Measurements from ENCODE around the gene FOXL3. TPM values are rescaled to one million over a fixed set of nuclear protein-coding genes. Genes with fewer than 3 reads are reported as not detected.

Gene FOXL3
- not detected for total RNA-seq (2021; ENCODE audit: unreplicated experiment)
- not detected for polyA plus RNA-seq (2012; ENCODE audit: insufficient read length)
- Bru-seq, nascent RNA: not detected
- BruChase-seq, experiment 1, labeled RNA remaining after a 2-hour chase: not detected
- BruChase-seq, experiment 2, labeled RNA remaining after a 6-hour chase: not detected
- long read RNA-seq: 0 reads

DNA sequence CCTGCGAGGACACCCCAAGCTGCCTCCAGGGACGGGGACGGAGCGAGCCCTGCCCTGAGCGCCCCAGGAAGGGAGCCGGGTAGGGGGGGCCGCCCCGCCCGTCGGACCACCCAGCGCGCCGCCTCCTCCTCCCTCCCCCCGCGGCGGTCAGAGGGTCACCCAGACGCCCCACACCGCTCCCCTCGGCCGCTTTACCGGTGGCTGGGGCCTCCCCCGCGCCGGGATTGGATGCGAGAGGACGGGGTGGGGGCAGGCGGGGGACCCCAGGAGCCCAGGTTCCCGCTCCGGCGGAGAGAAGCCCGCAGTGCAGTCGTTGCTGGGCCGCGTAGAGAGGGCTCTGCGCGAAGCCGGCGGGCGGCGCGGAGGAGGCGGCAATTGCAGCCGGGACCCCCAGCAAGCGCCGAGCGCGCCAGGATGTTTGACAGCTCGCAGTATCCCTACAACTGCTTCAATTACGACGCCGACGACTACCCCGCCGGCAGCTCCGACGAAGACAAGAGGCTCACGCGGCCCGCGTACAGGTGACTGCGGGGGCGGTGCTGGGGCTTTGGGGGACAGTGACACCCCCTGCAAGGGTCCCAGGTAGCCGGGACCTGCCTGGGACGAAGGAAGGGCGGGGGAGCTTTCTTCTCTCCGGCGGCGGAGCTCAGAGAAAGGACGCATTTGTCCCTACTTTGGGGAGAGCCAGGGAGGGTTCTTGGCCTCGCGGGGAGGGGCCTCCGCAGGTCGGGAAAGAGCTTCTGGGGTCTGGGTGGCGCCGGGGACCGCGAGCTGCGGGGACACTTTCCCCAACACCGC is at the start of gene FOXL3:
Gene FOXL3 (plus strand): TSS at position 415 of the 798 bp plus-strand sequence. CDS start 0 bp downstream, at position 415.
- DNase-seq (ENCODE audit: low read depth, low spot score) (no peak), ATAC-seq (no peak)
- no peak for TF ChIP-seq POLR2AphosphoS5 (IDR thresholded peaks at IDR 0.05; ENCODE audit: low read depth, low read length)
- TF ChIP-seq TCF7L2 (IDR thresholded peaks at IDR 0.05; ENCODE audit: low read depth, low read length): no peak
- TF ChIP-seq SIN3A (IDR thresholded peaks at IDR 0.05; ENCODE audit: borderline replicate concordance, insufficient read depth, low read depth, low read length): no peak
- TF ChIP-seq, protein P1, sequence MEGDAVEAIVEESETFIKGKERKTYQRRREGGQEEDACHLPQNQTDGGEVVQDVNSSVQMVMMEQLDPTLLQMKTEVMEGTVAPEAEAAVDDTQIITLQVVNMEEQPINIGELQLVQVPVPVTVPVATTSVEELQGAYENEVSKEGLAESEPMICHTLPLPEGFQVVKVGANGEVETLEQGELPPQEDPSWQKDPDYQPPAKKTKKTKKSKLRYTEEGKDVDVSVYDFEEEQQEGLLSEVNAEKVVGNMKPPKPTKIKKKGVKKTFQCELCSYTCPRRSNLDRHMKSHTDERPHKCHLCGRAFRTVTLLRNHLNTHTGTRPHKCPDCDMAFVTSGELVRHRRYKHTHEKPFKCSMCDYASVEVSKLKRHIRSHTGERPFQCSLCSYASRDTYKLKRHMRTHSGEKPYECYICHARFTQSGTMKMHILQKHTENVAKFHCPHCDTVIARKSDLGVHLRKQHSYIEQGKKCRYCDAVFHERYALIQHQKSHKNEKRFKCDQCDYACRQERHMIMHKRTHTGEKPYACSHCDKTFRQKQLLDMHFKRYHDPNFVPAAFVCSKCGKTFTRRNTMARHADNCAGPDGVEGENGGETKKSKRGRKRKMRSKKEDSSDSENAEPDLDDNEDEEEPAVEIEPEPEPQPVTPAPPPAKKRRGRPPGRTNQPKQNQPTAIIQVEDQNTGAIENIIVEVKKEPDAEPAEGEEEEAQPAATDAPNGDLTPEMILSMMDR (IDR thresholded peaks at IDR 0.05): no peak
- Histone ChIP-seq H3K27ac (ENCODE audit: low read length) (no peak within 1 kb of the TSS), H3K4me3 (ENCODE audit: low read depth in 2 of 2, low read length in 2 of 2) (no peak within 1 kb of the TSS), H3K27me3 (ENCODE audit: control insufficient read depth, insufficient read depth, low read length) (peaks cover 40% of the 10 kb centered on the region), H3K4me1 (ENCODE audit: control insufficient read depth, insufficient read depth, low read length) (peaks cover 5% of the 10 kb centered on the region), H3K9me3 (ENCODE audit: control insufficient read depth, insufficient read depth, low read depth, low read length) (no peaks in the 10 kb centered on the region), H3K36me3 (ENCODE audit: control insufficient read depth, insufficient read depth, low read length) (no peaks in the 10 kb centered on the region)
- ChIA-PET POLR2A (interaction anchor here (0.6 to 1.1 kb wide), 2 partner anchors 76 to 410 kb away, joined by 3 read pairs; no protein-coding TSS in a partner anchor), CTCF (no interaction called here)
- intact Hi-C loops (cut with micrococcal nuclease; ENCODE audit: unreplicated experiment) (no loop called here), in situ Hi-C loops (cut with HindIII; ENCODE audit: low pct_unique_long_range_greater_than_20kb, low sequenced_read_pairs) (no loop called here)
- BruUV-seq (replicated peaks): no TSS peak

DNA sequence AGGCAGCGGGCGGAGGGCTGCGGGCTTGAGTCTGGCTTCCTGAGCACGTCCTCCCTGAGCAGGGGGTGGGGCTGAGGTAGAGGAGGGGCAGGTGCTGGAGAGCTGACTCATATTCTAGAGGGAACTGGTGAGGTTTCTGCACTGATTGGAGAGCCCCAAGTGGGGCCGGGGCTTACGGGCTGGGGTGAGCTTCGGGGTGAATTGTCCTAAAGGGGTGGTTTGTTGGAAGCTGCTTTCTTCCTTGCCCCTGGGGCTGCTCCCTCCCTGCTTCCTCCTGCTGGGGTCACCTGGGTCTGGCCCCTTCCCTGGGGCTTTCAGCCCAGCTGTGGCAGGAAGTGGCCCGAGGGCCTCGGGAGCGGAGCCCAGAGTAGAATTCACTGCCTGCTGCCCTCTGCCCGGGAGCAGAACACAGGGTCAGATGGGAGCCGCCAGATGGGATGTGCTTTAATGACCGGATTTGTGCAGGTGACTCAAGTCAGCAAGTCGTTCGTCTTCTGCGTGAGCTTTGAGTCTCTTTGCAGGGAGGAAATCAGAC is 49.0 kb upstream of the FOXL3 start:
- no TSS peak for BruUV-seq (replicated peaks)
- peak overlapping the region; percentile 2 for H3K27ac ChIP-seq (ENCODE audit: low read length)
- peaks cover 28% of the 10 kb centered on the region for H3K4me1 ChIP-seq (ENCODE audit: control insufficient read depth, insufficient read depth, low read length)
- peak overlapping the region in 1 of 2 experiments; percentile 4; a peak in 1 of 4 replicates for H3K4me3 ChIP-seq (ENCODE audit: low read depth in 2 of 2, low read length in 2 of 2)
- in situ Hi-C loops (cut with HindIII; ENCODE audit: low pct_unique_long_range_greater_than_20kb, low sequenced_read_pairs) (no loop called here), intact Hi-C loops (cut with micrococcal nuclease; ENCODE audit: unreplicated experiment) (no loop called here)
- no peaks in the 10 kb centered on the region for H3K36me3 ChIP-seq (ENCODE audit: control insufficient read depth, insufficient read depth, low read length)
- CTCF ChIA-PET: interaction anchor here (1.0 kb wide), 1 partner anchor 178 kb away, joined by 3 read pairs; no protein-coding TSS in a partner anchor
- peak; percentile 81 for ATAC-seq
- peak; percentile 44; the same call in 1 of the 2 replicates for TF ChIP-seq POLR2AphosphoS5 (IDR thresholded peaks at IDR 0.05; ENCODE audit: low read depth, low read length)
- TF ChIP-seq SIN3A (IDR thresholded peaks at IDR 0.05; ENCODE audit: borderline replicate concordance, insufficient read depth, low read depth, low read length): no peak
- H3K27me3 ChIP-seq (ENCODE audit: control insufficient read depth, insufficient read depth, low read length): no peaks in the 10 kb centered on the region
- no peaks in the 10 kb centered on the region for H3K9me3 ChIP-seq (ENCODE audit: control insufficient read depth, insufficient read depth, low read depth, low read length)
- DNase-seq (ENCODE audit: low read depth, low spot score): no peak
- POLR2A ChIA-PET: interaction anchor here (0.5 kb wide), 1 partner anchor 120 kb away, joined by 3 read pairs; no protein-coding TSS in a partner anchor

DNA sequence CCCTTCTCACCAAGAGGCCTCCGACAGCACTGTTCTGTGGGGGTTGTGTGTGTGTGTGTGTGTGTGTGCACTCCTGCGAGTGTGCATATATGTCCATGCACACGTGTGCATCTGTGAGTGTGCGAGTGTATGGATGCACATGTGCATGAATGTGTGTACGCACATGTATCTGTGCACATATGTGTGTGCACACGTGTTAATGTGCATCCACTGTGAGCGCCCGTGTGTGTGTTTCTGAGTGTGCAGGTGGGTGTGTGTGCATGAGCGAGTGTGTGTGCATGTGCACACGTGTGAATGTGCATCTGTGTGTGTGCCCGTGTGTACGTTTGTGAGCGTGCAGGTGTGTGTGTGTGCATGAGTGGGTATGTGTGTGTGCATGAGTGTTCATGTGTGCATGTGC is 48.5 kb upstream of the FOXL3 start:
- BruUV-seq (replicated peaks): no TSS peak
- H3K4me3 ChIP-seq (ENCODE audit: low read depth in 2 of 2, low read length in 2 of 2): no peak overlapping the region
- DNase-seq (ENCODE audit: low read depth, low spot score) (no peak), ATAC-seq (no peak)
- H3K9me3 ChIP-seq (ENCODE audit: control insufficient read depth, insufficient read depth, low read depth, low read length): no peaks in the 10 kb centered on the region
- H3K36me3 ChIP-seq (ENCODE audit: control insufficient read depth, insufficient read depth, low read length): no peaks in the 10 kb centered on the region
- in situ Hi-C loops (cut with HindIII; ENCODE audit: low pct_unique_long_range_greater_than_20kb, low sequenced_read_pairs) (no loop called here), intact Hi-C loops (cut with micrococcal nuclease; ENCODE audit: unreplicated experiment) (no loop called here)
- ChIA-PET CTCF (interaction anchor here (1.0 kb wide), 1 partner anchor 178 kb away, joined by 3 read pairs; no protein-coding TSS in a partner anchor), POLR2A (interaction anchor here (0.5 kb wide), 1 partner anchor 120 kb away, joined by 3 read pairs; no protein-coding TSS in a partner anchor)
- H3K27me3 ChIP-seq (ENCODE audit: control insufficient read depth, insufficient read depth, low read length): no peaks in the 10 kb centered on the region
- TF ChIP-seq TCF7L2 (IDR thresholded peaks at IDR 0.05; ENCODE audit: low read depth, low read length): no peak
- no peak for TF ChIP-seq POLR2AphosphoS5 (IDR thresholded peaks at IDR 0.05; ENCODE audit: low read depth, low read length)
- TF ChIP-seq, protein P1 (IDR thresholded peaks at IDR 0.05): no peak
- no peak for TF ChIP-seq SIN3A (IDR thresholded peaks at IDR 0.05; ENCODE audit: borderline replicate concordance, insufficient read depth, low read depth, low read length)
- TF ChIP-seq, protein P2, sequence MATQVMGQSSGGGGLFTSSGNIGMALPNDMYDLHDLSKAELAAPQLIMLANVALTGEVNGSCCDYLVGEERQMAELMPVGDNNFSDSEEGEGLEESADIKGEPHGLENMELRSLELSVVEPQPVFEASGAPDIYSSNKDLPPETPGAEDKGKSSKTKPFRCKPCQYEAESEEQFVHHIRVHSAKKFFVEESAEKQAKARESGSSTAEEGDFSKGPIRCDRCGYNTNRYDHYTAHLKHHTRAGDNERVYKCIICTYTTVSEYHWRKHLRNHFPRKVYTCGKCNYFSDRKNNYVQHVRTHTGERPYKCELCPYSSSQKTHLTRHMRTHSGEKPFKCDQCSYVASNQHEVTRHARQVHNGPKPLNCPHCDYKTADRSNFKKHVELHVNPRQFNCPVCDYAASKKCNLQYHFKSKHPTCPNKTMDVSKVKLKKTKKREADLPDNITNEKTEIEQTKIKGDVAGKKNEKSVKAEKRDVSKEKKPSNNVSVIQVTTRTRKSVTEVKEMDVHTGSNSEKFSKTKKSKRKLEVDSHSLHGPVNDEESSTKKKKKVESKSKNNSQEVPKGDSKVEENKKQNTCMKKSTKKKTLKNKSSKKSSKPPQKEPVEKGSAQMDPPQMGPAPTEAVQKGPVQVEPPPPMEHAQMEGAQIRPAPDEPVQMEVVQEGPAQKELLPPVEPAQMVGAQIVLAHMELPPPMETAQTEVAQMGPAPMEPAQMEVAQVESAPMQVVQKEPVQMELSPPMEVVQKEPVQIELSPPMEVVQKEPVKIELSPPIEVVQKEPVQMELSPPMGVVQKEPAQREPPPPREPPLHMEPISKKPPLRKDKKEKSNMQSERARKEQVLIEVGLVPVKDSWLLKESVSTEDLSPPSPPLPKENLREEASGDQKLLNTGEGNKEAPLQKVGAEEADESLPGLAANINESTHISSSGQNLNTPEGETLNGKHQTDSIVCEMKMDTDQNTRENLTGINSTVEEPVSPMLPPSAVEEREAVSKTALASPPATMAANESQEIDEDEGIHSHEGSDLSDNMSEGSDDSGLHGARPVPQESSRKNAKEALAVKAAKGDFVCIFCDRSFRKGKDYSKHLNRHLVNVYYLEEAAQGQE (IDR thresholded peaks at IDR 0.05; ENCODE audit: insufficient read depth in 1 of 2, low read depth in 2 of 2, low read length in 1 of 2): no peak
- H3K27ac ChIP-seq (ENCODE audit: low read length): peak overlapping the region; percentile 2; the same call in 1 of the 2 replicates
- peaks cover 22% of the 10 kb centered on the region for H3K4me1 ChIP-seq (ENCODE audit: control insufficient read depth, insufficient read depth, low read length)

All from Panc1 (cell line).